OCI-LY7 (cell line): Measurements from ENCODE around the gene CDH15. TPM values are rescaled to one million over a fixed set of nuclear protein-coding genes. Genes with fewer than 3 reads are reported as not detected.

ENCODE experiments used
- BruUV-seq: library from RNA; stranded (reverse); fragments of 400-500 nt; replicated peaks from 2 replicates; lab custom pipeline; 2021; lab: Mats Ljungman, UMichigan
- CTCF ChIA-PET: fragments of 300-600 bp; sonication (Branson Sonifier 250); formaldehyde crosslinking; loops from one replicate; lab custom pipeline; 2022; ENCODE audit warnings: antibody characterized with exemption; ENCODE audit not compliant: unreplicated experiment; lab: Charles Lee
- POLR2A ChIA-PET: fragments of 300-600 bp; sonication (Branson Sonifier 250); formaldehyde crosslinking; loops from one replicate; lab custom pipeline; 2022; ENCODE audit warnings: antibody characterized with exemption; lab: Charles Lee
- DNase-seq: peaks from one replicate; pipeline ENCODE4 v3.0.0-alpha.2; 2015; ENCODE audit warnings: low spot score
- H2AFZ ChIP-seq: fragments of 200-600 bp; sonication (generic), shearing (Covaris generic); 2 replicates; pipeline ENCODE4 v1.6.1; 2014; ENCODE audit warnings: mild to moderate bottlenecking, antibody characterized with exemption, low read length, moderate library complexity
- H3K27ac ChIP-seq: fragments of 200-600 bp; sonication (generic); 2 replicates; pipeline ENCODE4 v1.5.1; 2014; ENCODE audit warnings: mixed run types, low read depth, mild to moderate bottlenecking, moderate library complexity, low read length, inconsistent platforms; ENCODE audit not compliant: poor library complexity, severe bottlenecking
- H3K36me3 ChIP-seq: fragments of 200-600 bp; sonication (generic); 2 replicates; pipeline ENCODE4 v1.6.1; 2014; ENCODE audit warnings: mild to moderate bottlenecking, antibody characterized with exemption, low read length, moderate library complexity, mixed read lengths; ENCODE audit not compliant: insufficient read depth
- H3K4me1 ChIP-seq: fragments of 200-600 bp; sonication (generic); 2 replicates; pipeline ENCODE4 v1.5.1; 2014; ENCODE audit warnings: mild to moderate bottlenecking, low read length; ENCODE audit not compliant: insufficient read depth, poor library complexity, severe bottlenecking
- H3K4me2 ChIP-seq: fragments of 200-600 bp; sonication (generic); 2 replicates; pipeline ENCODE4 v1.6.1; 2014; ENCODE audit warnings: mild to moderate bottlenecking, low read length
- H3K4me3 ChIP-seq: fragments of 200-600 bp; sonication (generic); 2 replicates; pipeline ENCODE4 v1.5.1; 2014; ENCODE audit warnings: mild to moderate bottlenecking, low read depth, low read length; ENCODE audit not compliant: poor library complexity, severe bottlenecking
- H3K79me2 ChIP-seq: fragments of 200-600 bp; sonication (generic); 2 replicates; pipeline ENCODE4 v1.6.1; 2016; ENCODE audit warnings: low read depth, mild to moderate bottlenecking, low read length, moderate library complexity, mixed read lengths; ENCODE audit not compliant: insufficient read depth
- H3K9me2 ChIP-seq: fragments of 200-600 bp; sonication (generic); 2 replicates; pipeline ENCODE4 v1.6.1; 2016; ENCODE audit warnings: mild to moderate bottlenecking, low read length, mixed read lengths; ENCODE audit not compliant: insufficient read depth
- H3K9me3 ChIP-seq: fragments of 200-600 bp; sonication (generic); 2 replicates; pipeline ENCODE4 v1.6.1; 2014; ENCODE audit warnings: mild to moderate bottlenecking, mixed run types, low read length, mixed read lengths
- H4K20me1 ChIP-seq: fragments of 200-600 bp; sonication (generic); 2 replicates; pipeline ENCODE4 v1.6.1; 2014; ENCODE audit warnings: mild to moderate bottlenecking, antibody characterized with exemption, low read length, moderate library complexity, mixed read lengths; ENCODE audit not compliant: insufficient read depth
- CTCF ChIP-seq: fragments of 200-600 bp; sonication (generic); conservative IDR thresholded peaks from 2 replicates; pipeline ENCODE4 v1.5.1; 2014; ENCODE audit warnings: mild to moderate bottlenecking, antibody characterized with exemption, low read length, moderate library complexity, mixed read lengths
- EZH2phosphoT487 ChIP-seq: fragments of 200-600 bp; sonication (generic); IDR thresholded peaks from 2 replicates; pipeline ENCODE4 v1.6.1; 2018; ENCODE audit warnings: low read depth, borderline replicate concordance, mild to moderate bottlenecking, mixed run types, antibody characterized with exemption, low read length, moderate library complexity, mixed read lengths
- intact Hi-C: fragments of 100-400 bp; cut with micrococcal nuclease; formaldehyde crosslinking; loops from one replicate; pipeline ENCODE4 v1.10.0; 2022; ENCODE audit not compliant: unreplicated experiment
- total RNA-seq, 2 experiments: library from RNA; depleted of rRNA in 1 of 2; stranded (reverse); fragments of >200 nt in 1 of 2; shearing (Covaris generic) in 1 of 2; gene quantifications; 2 replicates each; pipeline ENCODE4 v1.2.3, GENCODE V29; 2014 to 2022

The CDH15 gene
- total RNA-seq, 2 experiments from 2014 or later, result not detected

DNA sequence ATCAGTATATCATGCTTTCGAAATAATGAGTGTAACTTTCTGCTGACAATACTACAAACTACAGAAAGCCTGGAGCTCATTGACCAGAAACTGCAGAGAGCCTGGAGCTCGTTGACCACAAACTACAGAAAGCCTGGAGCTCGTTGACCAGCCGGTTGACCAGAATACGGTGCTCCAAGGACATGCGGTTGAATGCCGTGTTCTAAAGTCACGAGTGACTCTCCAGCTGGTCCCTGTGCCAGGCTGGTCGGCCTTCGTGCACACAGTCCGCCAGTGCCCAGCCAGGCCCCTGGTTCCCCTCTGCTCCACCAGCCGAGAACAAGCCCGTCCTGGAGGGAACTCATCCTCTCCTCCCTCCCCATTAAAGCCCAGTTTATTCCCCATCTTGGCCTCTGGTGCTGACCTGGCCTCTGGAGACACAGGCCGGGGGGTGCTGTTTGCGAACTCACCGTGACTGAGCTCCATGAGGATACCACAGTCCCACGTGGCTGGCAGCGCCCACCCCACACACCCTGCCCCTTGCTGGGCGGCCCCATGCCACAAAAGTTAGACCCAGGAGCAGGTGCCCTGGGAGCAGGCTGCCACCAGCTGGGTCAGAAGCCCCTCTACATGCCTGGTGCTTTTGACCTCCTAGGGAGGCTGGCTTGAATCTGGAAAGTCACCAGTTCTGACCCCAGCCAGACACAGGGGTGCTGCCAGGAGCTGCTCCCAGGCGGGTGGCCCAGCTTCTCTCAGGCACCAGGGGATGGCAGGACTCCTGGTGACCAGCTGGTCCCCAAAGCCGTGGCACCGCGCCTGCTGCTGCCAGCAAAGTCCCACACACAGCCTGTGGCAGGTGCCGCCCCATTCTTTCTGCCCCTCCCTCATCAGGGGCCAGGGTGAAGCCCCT, 15.5 kb upstream of the CDH15 start:
- Histone ChIP-seq H2AFZ (no peak overlapping the region), H3K36me3 (peaks cover 18% of the 10 kb centered on the region), H3K4me2 (no peak overlapping the region), H3K9me2 (no peaks in the 10 kb centered on the region), H3K4me1 (peaks cover 21% of the 10 kb centered on the region), H3K9me3 (0 out of 2 replicates have a peak, but pooled peaks cover 5% of the 10 kb centered on the region), H3K4me3 (no peak overlapping the region), H3K27ac (no peak overlapping the region), H4K20me1 (no peaks in the 10 kb centered on the region), H3K79me2 (no peaks in the 10 kb centered on the region)
- no peak for TF ChIP-seq EZH2phosphoT487
- 0 out of 2 replicates have a peak, but pooled peaks have one; percentile 23 for TF ChIP-seq CTCF
- intact Hi-C loops, result no loop called here
- no TSS peak for BruUV-seq
- POLR2A ChIA-PET, result no interaction called here
- peak; percentile 34 for DNase-seq
- CTCF ChIA-PET, result interaction anchor here (0.5 to 0.6 kb wide), 3 partner anchors 8 to 98 kb away, joined by 3 to 6 read pairs (median 3); no protein-coding TSS in a partner anchor

- peaks cover 9% of the 10 kb centered on the region for H3K36me3 ChIP-seq
- TF ChIP-seq CTCF (no peak), EZH2phosphoT487 (no peak)
- H3K79me2 ChIP-seq, result no peaks in the 10 kb centered on the region
- 0 out of 2 replicates have a peak, but pooled peaks cover 5% of the 10 kb centered on the region for H3K9me3 ChIP-seq
- H3K9me2 ChIP-seq, result no peaks in the 10 kb centered on the region
- H3K4me3 ChIP-seq, result no peak overlapping the region
- no peaks in the 10 kb centered on the region for H4K20me1 ChIP-seq
- no peak for DNase-seq
- intact Hi-C loops, result no loop called here
- ChIA-PET CTCF (no interaction called here), POLR2A (no interaction called here)
- H2AFZ ChIP-seq, result no peak overlapping the region
- peaks cover 21% of the 10 kb centered on the region for H3K4me1 ChIP-seq
- BruUV-seq, result no TSS peak
- H3K27ac ChIP-seq, result no peak overlapping the region
- H3K4me2 ChIP-seq, result no peak overlapping the region
These were observed 14.6 kb upstream of the CDH15 start for GRCh38 chr16:89156740-89157645.
